Epithelial cell of prostate (primary cell): ENCODE results near the gene HFE.

Experiments
- DNase-seq: peaks from one replicate; pipeline ENCODE4 v3.0.0-alpha.2; 2011; ENCODE audit warnings: low read depth, low spot score
- H3K27ac ChIP-seq: fragments of 450-650 bp; 2 replicates; pipeline ENCODE4 v1.5.1; 2017; ENCODE audit warnings: mild to moderate bottlenecking

The HFE gene

GRCh38 chr6:26128013-26128771 lies 41.0 kb downstream of the HFE start:
- no peak for DNase-seq
- H3K27ac ChIP-seq: peak overlapping the region; percentile 90

- no peak for DNase-seq
These were observed 42.4 kb downstream of the HFE start for GRCh38 chr6:26129656-26130055.

GRCh38 chr6:26130581-26131249 lies 43.5 kb downstream of the HFE start:
- no peak overlapping the region for H3K27ac ChIP-seq
- DNase-seq: no peak

More at GRCh38 chr6:26129656-26130055, 42.4 kb downstream of the HFE start:
- H3K27ac ChIP-seq: no peak overlapping the region

GRCh38 chr6:26131618-26132017 lies 44.4 kb downstream of the HFE start:
- H3K27ac ChIP-seq: no peak overlapping the region

GRCh38 chr6:26133730-26134129 lies 46.5 kb downstream of the HFE start:
- H3K27ac ChIP-seq: no peak overlapping the region

More at GRCh38 chr6:26131618-26132017, 44.4 kb downstream of the HFE start:
- no peak for DNase-seq

GRCh38 chr6:26136321-26136720 lies 49.1 kb downstream of the HFE start:
- DNase-seq: no peak
- no peak overlapping the region for H3K27ac ChIP-seq

More at GRCh38 chr6:26133730-26134129, 46.5 kb downstream of the HFE start:
- no peak for DNase-seq

GRCh38 chr6:26140254-26140966 lies 53.2 kb downstream of the HFE start:
- H3K27ac ChIP-seq: no peak overlapping the region
- DNase-seq: no peak

GRCh38 chr6:26140967-26141294 lies 53.7 kb downstream of the HFE start:
- no peak overlapping the region for H3K27ac ChIP-seq
- DNase-seq: no peak

- DNase-seq: no peak
- no peak overlapping the region for H3K27ac ChIP-seq
These were observed 54.2 kb downstream of the HFE start for GRCh38 chr6:26141378-26141904.

- no peak for DNase-seq
- no peak overlapping the region for H3K27ac ChIP-seq
These were observed 54.8 kb downstream of the HFE start for GRCh38 chr6:26142026-26142425.
